ENCODE results near the gene PHTF2.

- TF ChIP-seq CTCF (conservative IDR thresholded peaks at IDR 0.05; ENCODE audit: low read length), result no peak
- no peak for TF ChIP-seq EZH2phosphoT487 (IDR thresholded peaks at IDR 0.05; ENCODE audit: borderline replicate concordance, low read depth, low read length)
Measured at GRCh38 chr7:77800730-77801129, 2.2 kb downstream of the PHTF2 start.

Data from OCI-LY7 (cell line).